ENCODE data around the gene TRAK1.
"Not testable (repeated sequence)": the region's sequence is repeated elsewhere in the genome, so short reads cannot be mapped to it uniquely, and the experiment has no call there.

Gene TRAK1, protein sequence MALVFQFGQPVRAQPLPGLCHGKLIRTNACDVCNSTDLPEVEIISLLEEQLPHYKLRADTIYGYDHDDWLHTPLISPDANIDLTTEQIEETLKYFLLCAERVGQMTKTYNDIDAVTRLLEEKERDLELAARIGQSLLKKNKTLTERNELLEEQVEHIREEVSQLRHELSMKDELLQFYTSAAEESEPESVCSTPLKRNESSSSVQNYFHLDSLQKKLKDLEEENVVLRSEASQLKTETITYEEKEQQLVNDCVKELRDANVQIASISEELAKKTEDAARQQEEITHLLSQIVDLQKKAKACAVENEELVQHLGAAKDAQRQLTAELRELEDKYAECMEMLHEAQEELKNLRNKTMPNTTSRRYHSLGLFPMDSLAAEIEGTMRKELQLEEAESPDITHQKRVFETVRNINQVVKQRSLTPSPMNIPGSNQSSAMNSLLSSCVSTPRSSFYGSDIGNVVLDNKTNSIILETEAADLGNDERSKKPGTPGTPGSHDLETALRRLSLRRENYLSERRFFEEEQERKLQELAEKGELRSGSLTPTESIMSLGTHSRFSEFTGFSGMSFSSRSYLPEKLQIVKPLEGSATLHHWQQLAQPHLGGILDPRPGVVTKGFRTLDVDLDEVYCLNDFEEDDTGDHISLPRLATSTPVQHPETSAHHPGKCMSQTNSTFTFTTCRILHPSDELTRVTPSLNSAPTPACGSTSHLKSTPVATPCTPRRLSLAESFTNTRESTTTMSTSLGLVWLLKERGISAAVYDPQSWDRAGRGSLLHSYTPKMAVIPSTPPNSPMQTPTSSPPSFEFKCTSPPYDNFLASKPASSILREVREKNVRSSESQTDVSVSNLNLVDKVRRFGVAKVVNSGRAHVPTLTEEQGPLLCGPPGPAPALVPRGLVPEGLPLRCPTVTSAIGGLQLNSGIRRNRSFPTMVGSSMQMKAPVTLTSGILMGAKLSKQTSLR

DNA sequence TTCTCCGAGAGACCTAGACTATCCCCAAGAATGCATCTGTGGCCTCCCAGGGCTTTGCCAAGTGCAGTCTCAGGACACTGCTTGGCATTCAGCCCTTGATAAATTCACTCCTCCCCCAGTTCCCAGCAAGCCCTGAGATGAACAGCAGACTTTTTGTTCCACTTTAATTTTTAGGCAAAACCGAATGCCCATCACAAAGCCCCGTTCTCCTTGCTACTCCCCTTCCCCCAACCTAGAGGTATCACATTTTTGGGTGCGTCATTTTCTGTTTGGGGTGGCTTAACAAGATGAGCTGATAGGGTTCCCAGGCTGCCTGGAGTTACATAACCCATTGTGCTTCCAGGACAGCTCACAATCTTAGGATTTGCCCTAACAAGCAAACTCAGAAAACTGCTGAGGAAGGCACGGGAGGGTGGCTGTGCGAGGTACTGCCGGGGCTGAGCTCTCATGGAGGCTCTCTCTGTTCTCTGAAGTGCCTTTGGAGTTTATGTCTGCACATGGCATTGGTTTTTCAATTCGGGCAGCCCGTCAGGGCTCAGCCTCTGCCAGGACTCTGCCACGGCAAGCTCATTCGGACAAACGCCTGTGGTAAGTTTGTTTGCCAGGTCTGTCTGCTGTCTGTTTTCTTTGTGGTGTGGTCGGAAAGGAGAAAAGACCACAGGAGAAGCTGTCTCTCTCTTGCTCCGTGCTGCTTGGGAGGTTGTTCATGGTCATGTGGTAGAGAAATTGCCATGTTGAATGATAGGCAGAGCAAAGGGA is at the start of gene TRAK1:
Gene TRAK1, plus strand, starts transcription at position 385 of the 759 bp plus-strand sequence. Its CDS starts 113 bp downstream, at position 498.
- FAIRE-seq: no peak

DNA sequence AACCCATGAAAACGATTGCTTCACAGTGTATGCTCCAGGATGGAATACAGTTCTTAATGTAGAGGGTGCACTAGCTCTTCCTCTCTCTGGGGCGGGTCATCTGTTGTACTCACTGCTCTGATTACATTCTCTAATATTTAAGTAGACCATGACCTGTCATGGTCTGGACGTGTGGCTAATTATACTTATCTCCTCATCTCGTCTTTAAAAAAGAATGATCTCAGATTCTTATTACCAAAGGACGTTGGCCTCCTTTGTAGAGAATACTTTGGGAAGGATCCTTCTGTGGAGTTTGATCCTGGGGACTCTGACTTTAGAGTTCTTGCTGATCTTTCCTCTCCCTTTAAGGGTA is 48.4 kb upstream of the TRAK1 start:
- no peak for FAIRE-seq

DNA sequence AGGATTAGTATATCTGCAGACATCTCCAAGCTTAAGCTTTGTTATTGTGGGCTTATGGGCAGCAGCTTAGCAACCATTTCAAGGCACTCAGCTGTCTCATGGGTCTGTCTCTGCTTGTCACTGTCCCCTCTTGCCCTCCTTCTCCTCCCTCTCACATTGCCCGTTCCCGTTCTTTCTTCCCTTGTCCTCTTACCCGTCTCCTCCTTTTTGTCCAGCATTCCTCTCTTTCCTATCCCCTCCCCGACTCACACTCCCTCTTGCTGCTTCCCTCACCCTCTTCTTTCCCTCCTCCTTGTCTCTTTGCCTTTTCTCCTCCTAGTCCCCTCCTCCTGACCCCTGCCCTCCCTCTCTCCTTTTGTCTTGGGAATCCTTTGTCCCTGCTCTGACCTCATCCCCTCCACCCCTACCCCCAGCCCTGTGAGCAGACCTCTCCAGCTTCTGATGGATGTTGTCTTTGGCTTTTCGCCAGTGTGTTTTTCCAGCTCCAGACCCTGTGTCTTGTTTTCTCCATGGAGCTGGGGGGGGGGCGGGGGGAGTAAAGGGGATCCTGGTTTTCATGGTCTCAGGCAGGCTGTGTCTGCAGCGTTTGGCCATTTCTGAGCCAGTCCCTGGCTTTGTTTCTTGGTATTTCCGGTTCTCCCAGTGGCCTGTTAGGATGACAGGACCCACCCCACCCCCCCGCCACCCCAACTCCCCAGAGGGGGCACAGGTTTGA is 47.9 kb upstream of the TRAK1 start:
- FAIRE-seq: no peak

DNA sequence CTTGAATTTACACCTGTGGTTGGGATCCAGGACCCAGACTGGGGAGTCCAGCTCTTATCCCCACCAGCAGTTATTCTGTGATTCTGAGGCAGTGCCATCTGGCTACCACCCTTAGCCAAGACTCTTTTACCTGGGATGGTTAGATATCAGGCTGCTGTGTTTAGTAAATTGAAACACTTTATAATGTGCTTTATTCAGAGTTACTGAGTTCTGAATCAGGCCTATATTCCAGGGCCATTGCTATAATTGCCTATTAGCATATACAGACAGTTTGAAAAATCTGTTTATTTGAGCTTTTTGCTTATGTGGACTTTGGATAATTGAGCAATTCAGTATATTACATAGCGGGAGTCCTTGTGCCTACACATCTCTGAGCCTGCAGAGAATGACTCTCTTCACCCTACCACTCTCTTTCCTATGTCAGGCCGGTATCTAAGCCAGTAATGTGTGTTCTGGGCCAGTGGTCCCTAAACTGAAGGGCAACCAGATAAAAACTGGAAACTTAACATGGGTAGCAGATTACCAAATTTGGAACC is 45.4 kb upstream of the TRAK1 start:
- no peak for FAIRE-seq

DNA sequence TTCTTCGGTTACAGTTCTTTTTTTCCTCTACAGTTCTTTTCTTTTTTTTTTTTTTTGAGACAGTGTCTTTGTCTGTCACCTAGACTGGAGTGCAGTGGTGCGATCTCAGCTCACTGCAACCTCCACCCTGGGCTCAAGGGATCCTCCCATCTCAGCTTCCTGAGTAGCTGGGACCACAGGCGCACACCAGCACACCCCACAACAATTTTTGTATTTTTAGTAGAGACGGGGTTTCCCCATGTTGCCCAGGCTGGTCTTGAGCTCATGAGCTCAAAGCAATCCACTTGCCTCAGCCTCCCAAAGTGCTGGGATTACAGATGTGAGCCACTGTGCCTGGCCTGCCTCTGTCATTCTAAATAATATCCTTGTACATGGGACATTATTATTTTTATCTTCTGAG is 42.6 kb upstream of the TRAK1 start:
- FAIRE-seq: not testable (repeated sequence)

DNA sequence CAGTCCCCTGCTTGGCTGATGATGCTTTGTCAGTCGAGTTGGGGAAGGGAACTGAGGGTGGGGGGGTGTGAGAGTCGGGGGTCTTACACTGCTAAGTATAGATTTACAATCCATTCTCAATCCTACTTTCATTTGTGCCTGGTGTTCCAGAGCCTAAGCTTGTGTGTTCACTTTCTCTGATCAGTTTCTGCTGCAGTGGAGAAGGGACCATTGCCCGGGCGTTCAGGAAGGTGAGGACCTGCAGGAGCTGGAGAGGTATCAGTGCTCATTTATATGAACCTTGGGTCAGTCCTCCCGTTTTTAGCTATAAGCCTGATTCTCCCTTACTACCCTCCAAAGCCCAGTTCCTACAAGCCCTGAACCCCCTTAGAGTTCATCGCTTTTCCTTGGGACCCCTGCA is 41.0 kb upstream of the TRAK1 start:
- FAIRE-seq: no peak

DNA sequence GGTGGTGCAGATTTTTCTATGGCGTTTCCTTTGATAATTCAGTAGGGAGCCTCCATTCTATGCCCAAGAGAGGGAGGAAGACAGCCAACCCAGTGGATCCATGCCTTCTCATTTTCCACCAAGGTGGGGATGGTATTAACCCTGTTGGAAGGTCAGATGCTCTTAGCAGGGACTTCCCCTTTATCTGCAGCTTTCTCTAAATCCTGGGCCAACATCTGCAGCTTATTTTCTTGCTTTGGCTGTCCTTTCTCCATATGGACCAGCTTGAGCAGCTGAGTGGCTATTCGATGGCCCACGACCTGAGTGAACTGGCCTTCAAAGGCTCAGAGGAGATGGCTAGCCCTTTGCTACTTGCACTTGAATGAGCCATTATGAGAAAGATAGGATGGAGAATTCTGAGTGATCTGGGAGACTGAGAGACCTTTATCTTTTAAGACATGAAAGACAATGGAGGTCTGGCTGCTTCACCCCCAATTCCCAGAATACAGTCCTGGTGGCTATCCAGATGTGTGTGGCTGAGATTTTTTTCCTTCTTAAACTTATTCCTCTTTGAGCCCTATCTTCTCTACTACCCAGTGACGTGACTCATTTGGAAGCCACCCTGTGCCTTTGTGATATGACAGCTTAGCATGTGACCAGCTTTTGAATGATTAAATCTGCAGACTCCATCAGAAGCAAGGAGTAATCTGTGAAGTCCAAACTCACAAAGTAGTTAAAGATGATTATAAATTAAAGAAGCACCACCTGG is 39.6 kb upstream of the TRAK1 start:
- no peak for FAIRE-seq

DNA sequence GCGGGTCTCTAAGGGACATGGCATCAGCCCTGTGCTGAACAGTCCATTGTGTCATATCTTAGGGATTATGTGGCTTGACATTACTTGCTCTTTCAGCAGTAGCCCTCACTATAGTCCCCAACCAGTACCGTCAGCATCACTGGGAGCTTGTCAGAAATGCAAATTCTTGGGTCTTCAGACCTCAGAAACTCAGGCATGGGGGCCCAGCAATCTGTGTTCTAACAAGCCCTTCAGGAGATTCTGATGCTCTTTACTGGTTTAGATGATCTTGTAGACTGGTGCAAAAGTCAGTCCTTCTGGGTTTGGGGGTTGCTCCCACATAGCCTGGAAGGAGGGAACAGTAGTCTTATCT is 39.0 kb upstream of the TRAK1 start:
- no peak for FAIRE-seq

DNA sequence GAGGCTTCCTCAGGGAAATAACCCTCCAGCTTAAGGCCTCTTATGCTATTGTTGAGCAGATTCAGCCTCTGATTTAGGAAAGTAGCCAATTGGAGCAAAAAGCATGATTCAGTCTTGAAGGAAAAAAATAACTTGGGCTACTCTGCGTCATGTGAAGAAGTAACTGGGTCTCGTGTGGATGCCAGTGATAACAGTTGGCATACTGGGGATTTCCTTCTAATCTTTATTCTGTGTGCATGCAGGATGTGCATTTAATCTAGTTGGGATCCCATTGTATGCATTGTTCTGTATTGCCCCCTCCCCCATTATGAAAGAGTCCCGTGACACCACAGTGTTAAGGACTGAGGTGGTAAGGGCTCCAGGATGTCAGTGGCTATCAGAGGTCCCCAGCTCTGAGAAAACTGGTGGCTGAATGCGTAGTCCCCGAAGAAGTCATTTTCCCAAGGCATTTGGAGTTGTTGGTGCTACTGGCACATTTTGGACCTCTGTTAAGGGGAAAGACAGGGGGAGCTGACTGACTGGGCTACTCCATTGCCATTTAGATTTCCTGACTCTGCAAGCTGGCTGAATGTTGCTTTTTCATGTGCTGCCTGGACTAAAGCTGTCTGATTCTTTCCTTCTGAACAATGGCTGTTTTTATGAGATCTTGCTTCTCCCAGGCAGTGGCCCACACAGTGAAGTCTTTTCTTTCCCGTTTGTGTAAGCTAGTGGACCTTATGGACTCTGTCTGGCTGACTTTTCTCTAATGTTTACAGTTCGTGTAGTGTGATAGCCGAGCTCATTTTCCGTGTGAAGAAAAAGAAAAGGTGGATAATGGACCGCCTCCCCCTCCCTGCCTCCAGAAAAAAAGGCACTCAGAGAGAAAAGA is 38.4 kb upstream of the TRAK1 start:
- no peak for FAIRE-seq

DNA sequence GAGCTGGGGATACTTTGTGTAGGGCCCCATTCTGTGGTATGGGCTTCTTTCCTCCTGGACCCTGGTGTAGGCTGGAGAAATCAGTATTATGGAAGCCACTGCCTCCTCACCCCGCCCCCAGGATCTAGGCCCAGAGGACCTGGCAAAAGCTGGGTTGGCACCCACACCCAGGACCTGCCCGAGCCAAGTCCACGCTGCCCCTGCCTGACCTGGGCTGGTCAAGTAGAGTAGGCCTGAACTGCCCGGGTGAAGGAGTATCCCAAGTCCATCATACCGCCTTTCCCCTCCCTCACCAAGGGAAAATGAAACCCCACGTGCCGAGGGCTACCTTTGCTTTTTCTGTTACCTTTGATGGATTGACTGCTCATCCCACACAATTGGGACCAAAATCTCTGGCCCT is 37.7 kb upstream of the TRAK1 start:
- no peak for FAIRE-seq

DNA sequence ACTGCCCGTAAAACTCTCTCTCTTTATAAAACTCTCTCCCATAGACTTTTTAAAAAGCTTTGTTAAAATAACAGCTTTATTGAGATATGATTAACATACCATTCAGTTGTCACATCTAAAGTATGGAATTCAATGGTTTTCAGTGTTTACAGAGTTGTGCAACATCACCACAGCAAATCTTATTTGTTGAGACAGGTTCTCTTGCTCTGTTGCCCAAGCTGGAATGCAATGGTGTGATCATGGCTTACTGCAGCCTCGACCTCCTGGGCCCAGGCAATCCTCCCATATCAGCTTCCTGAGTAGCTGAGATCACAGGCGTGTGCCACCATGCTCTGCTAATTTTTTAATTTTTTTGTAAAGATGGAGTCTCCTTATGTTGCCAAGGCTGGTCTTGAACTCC is 35.9 kb upstream of the TRAK1 start:
- FAIRE-seq: no peak

DNA sequence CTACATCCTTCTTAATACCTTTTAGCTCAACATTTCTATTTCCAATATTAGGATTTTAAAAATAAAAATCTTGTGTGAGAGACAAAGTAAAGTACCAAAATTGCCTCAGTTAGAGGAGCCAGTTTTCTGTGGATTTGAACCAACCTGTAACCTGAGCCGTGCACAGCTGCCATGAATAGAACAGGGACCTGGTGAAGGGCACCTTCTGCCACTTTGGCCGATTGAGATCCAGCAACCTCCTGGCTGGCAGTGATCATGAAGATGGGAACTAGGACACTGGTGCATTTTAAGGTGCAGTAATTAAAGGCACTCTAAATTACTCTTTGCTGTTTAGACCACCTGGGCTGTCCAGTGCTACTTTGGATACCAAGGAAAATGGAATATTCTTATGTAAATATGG is 34.3 kb upstream of the TRAK1 start:
- FAIRE-seq: no peak

DNA sequence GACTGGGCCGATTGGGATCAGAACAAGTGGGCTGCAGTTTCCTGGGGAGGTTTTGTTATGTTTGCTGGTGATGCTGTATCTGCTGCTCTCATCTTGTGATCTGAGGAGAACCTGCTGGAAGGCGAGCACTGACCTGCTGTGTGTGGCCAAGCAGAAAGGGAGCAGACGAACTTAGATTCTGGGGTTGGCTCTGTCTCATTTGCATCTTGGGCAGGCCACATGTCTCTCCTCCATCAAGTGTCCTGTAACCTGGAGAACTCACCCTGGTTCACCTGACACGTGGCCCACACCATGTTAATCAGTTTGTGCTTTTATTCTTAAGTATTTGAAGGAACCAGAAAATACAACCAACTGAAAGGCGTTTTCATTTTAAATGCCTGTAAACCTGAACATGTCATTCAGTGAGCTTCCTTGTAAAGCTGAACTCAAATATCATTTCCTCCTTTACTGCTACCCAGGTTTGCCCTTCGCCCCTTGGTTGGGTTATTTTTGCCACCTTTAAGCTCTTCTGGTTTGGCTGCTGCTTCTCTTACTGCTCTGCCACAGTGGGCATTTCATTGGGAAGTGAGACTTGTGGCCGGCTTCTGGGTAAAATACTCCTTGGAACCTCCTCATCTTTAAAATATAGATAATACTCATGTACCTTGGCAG is 33.5 kb upstream of the TRAK1 start:
- no peak for FAIRE-seq

DNA sequence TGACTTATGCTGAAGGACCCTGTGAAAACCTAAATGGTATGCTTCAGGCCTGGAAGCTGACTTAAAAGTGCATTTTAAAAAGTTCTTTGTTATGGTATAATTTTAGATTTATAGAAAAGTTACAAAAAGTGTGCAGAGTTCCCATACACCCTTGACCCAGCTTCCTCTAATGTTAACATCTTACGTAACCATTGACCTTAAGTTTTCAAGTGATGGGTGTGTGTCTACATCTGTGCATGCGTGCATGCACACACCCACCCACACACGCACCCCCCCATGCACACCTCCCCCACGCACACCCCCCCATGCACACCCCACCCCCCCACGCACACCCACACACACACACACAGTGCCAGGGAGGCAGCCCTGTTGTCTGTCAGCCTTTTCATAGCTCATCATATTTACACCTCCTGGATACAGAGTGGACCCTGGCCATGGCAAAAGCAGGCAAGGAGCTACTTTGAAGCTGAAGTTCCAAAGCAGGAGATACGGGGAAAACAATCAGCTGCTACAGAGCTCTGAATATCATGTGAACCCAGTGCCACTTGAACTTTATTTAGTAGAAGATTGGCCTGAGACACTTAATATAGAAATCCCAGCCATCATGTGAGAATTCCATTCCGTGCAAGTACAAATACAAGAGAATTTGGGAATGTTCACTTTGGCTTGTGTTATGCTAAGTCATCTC is 30.0 kb upstream of the TRAK1 start:
- FAIRE-seq: no peak

DNA sequence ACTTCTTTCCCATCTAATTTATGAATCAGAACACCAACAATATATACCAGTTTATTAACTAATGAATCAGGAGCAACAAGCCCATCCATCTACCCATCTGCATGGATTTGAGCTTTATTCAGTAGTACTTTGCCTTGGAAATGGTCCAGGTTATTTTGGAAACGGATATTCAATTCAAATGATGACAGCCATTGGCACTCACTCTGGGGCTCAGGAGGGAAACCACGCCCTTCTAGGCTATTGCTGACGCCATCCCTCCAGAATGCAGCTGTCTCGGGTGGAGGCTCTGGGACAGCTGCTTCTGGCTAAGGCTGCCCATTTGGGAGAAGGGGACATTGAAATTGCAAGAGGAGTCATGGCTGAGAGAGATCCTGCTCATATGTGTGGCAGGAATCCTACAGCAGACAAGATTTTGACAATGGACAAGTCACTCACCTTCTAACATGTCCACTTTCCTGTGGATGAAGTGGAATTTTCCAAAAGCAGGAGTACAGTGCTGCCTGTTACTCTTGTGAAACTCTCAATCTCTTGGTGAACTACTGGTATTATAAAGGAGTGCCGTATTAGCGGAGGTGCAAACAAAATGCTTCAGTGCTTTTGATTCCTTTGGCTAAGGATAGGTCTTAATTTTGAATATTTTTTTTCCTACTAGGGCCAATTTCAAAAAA is 29.3 kb upstream of the TRAK1 start:
- no peak for FAIRE-seq

DNA sequence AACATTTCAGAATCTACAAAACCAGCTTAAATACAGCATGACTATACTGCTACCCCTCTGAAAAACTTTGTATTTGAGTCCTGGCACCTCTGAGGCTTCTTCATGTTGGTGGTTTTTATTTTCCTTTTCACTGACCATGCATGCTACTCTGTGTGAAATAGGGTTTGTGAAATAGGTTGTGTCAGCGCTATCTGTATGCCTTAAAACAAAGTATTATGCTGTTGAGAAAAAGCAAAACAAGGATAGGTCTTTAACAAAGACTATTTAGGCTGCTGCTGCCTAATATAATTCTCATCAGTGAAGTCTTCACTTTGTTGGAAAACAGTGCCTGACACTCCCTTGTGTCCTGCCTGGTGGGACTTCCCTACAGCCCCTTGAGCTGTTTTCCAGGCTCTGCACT is 28.7 kb upstream of the TRAK1 start:
- no peak for FAIRE-seq

DNA sequence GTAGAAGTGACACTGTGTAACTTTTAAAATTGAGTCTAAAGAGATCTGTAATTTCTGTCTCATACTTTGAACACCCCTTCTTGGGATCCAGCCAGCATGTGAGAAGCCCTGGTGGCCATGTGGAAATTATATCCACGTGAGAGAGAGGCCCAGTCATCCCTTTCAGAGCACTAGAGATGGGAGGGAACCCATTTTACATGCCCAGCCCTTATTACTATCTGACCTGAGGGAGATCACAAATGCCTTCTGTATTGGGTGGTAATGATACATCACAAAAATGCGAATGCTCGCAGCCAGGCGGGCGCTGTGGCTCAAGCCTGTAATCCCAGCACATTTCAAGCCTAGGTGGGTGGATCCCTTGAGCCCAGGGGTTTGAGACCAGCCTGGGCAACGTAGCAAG is 27.3 kb upstream of the TRAK1 start:
- FAIRE-seq: no peak

DNA sequence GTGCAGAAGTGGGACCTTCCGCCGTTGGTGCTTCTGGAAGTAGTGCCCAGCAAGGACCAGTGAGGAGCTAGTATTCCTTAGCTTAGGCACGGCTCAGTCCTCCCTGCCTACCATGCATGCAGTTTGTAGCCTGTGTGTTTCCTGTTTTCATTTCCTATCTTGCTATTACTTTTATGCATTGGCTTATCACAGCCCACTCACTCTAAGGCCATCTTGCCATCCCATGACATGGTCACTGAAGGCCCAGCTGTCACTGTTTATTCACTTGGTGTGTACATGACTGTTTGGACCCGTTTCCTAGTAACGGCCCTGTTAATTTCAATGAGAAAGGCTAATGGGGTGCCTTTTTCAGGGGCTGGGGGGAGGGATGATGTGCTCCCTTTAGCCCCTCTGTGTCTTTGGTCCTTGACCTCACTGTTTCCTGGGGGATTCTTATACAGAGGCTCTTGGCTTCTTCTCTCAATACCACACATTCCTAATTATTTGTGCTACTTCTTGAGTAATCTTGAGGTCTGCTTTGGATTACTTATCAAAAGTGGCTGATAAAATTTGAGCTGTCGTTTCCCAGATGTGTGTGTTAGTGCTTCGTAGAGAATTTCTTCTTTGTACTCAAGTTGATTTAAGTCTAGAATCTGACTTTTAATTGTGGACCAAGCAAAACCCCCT is 24.5 kb upstream of the TRAK1 start:
- no peak for FAIRE-seq
